ENCODE measurements around the gene STXBP4.

Gene STXBP4

GRCh38 chr17:55166506-55166905 is 197.9 kb downstream of the STXBP4 start:
- H3K36me3 ChIP-seq (ENCODE audit: low read length): no peaks in the 10 kb centered on the region
- no peaks in the 10 kb centered on the region for H3F3A ChIP-seq (ENCODE audit: insufficient read depth)
- H3K27me3 ChIP-seq (ENCODE audit: low read length): no peaks in the 10 kb centered on the region
- H3K27ac ChIP-seq (ENCODE audit: low read depth, low read length): no peak overlapping the region
- H4K20me1 ChIP-seq (ENCODE audit: low read depth, low read length): no peaks in the 10 kb centered on the region
- no peaks in the 10 kb centered on the region for H3K9me2 ChIP-seq (replicated peaks; ENCODE audit: insufficient read depth, low read length)
- H3K4me2 ChIP-seq (ENCODE audit: low read depth, low read length, poor library complexity, severe bottlenecking): no peak overlapping the region
- no peak for TF ChIP-seq EZH2phosphoT487 (conservative IDR thresholded peaks at IDR 0.05; ENCODE audit: low read length)
- no peak overlapping the region for H2AFZ ChIP-seq (ENCODE audit: low read depth, low read length, severe bottlenecking)
- H3K4me3 ChIP-seq (ENCODE audit: insufficient read depth, low read length, poor library complexity, severe bottlenecking): no peak overlapping the region
- H3K9me3 ChIP-seq (ENCODE audit: insufficient read depth, low read length): no peaks in the 10 kb centered on the region
- H3K9ac ChIP-seq (ENCODE audit: low read length): no peak overlapping the region
- no peaks in the 10 kb centered on the region for H3K79me2 ChIP-seq (ENCODE audit: insufficient read depth, low read length)

GRCh38 chr17:55167024-55167725 is 198.6 kb downstream of the STXBP4 start:
- H3K4me2 ChIP-seq (ENCODE audit: low read depth, low read length, poor library complexity, severe bottlenecking): no peak overlapping the region
- H3K4me3 ChIP-seq (ENCODE audit: insufficient read depth, low read length, poor library complexity, severe bottlenecking): no peak overlapping the region
- H3K9me3 ChIP-seq (ENCODE audit: insufficient read depth, low read length): no peaks in the 10 kb centered on the region

DNA sequence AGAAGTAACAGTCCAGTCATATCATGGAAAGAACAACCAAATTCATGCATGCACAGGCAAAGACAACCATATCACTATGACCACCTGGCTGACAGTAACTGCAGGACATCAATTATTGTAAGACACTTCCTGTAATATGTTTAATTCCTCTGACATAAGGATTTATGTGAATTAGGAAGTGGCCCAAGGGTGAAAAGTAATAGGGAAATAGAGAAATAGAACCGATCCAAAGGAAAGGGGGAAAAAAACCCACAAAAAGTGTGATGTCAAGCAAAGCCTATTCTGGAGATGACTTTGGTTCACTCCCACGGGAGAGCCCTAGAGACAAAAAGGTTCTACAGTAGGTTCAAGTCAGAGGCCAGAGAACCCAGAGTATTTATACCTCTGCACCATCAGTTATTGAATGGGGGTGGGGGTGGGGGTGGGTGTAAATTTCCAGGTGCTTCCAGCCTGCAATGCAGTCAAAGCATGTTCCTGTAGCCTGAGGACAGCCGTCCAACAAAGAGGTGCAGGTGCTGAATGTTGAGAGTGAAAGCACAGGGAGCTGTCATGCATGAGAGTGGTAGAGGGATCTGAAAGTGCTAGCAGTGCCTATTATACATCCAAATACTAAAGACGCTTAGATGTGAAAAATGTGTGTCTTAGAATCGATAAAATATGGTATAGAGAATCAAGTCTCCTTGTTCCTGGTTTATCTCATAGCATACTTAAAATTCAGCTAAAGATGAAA is 200.6 kb downstream of the STXBP4 start:
- Histone ChIP-seq H3K9me2 (replicated peaks; ENCODE audit: insufficient read depth, low read length) (no peaks in the 10 kb centered on the region), H3K9me3 (ENCODE audit: insufficient read depth, low read length) (no peaks in the 10 kb centered on the region), H3K36me3 (ENCODE audit: low read length) (no peaks in the 10 kb centered on the region), H3K27me3 (ENCODE audit: low read length) (no peaks in the 10 kb centered on the region), H3K27ac (ENCODE audit: low read depth, low read length) (no peak overlapping the region), H3K9ac (ENCODE audit: low read length) (no peak overlapping the region), H3K79me2 (ENCODE audit: insufficient read depth, low read length) (no peaks in the 10 kb centered on the region), H3K4me2 (ENCODE audit: low read depth, low read length, poor library complexity, severe bottlenecking) (no peak overlapping the region), H3K4me3 (ENCODE audit: insufficient read depth, low read length, poor library complexity, severe bottlenecking) (no peak overlapping the region), H2AFZ (ENCODE audit: low read depth, low read length, severe bottlenecking) (no peak overlapping the region), H3F3A (ENCODE audit: insufficient read depth) (no peaks in the 10 kb centered on the region), H4K20me1 (ENCODE audit: low read depth, low read length) (no peaks in the 10 kb centered on the region)
- TF ChIP-seq CTCF (IDR thresholded peaks at IDR 0.05; ENCODE audit: insufficient read depth, low read length, poor library complexity, severe bottlenecking): no peak
- no peak for TF ChIP-seq EZH2phosphoT487 (conservative IDR thresholded peaks at IDR 0.05; ENCODE audit: low read length)

More at GRCh38 chr17:55167024-55167725, 198.6 kb downstream of the STXBP4 start:
- H3K27me3 ChIP-seq (ENCODE audit: low read length): no peaks in the 10 kb centered on the region
- no peak overlapping the region for H3K27ac ChIP-seq (ENCODE audit: low read depth, low read length)
- no peaks in the 10 kb centered on the region for H3K9me2 ChIP-seq (replicated peaks; ENCODE audit: insufficient read depth, low read length)
- H2AFZ ChIP-seq (ENCODE audit: low read depth, low read length, severe bottlenecking): no peak overlapping the region
- no peak overlapping the region for H3K9ac ChIP-seq (ENCODE audit: low read length)
- no peaks in the 10 kb centered on the region for H3K36me3 ChIP-seq (ENCODE audit: low read length)
- H4K20me1 ChIP-seq (ENCODE audit: low read depth, low read length): no peaks in the 10 kb centered on the region
- no peaks in the 10 kb centered on the region for H3F3A ChIP-seq (ENCODE audit: insufficient read depth)
- TF ChIP-seq CTCF (IDR thresholded peaks at IDR 0.05; ENCODE audit: insufficient read depth, low read length, poor library complexity, severe bottlenecking): no peak
- TF ChIP-seq EZH2phosphoT487 (conservative IDR thresholded peaks at IDR 0.05; ENCODE audit: low read length): no peak
- H3K79me2 ChIP-seq (ENCODE audit: insufficient read depth, low read length): no peaks in the 10 kb centered on the region
